ENCODE data around the gene SPATS2L.

GRCh38 chr2:200445284-200445683, 138.8 kb downstream of the SPATS2L start:
- TF ChIP-seq CTCF (IDR thresholded peaks at IDR 0.05) (no peak), EZH2 (IDR thresholded peaks at IDR 0.05) (no peak)
